H9 (cell line): ENCODE results near the gene ANO9. TPM values are rescaled to one million over a fixed set of nuclear protein-coding genes. Genes with fewer than 3 reads are reported as not detected.

Experiments
- DNase-seq: peaks from one replicate; pipeline ENCODE4 v3.0.0-alpha.2; 2017
- H2AFZ ChIP-seq: one replicate; pipeline ENCODE4 v1.6.1; 2013; ENCODE audit warnings: mild to moderate bottlenecking, low read length, control low read depth, moderate library complexity
- H2AK5ac ChIP-seq: 2 replicates; pipeline ENCODE4 v1.6.1; 2013; ENCODE audit warnings: low read length, control low read depth, mixed read lengths; ENCODE audit not compliant: insufficient read length
- H2BK120ac ChIP-seq: one replicate; pipeline ENCODE4 v1.6.1; 2013; ENCODE audit warnings: low read depth, mild to moderate bottlenecking, low read length, control low read depth, inconsistent platforms; ENCODE audit not compliant: poor library complexity, severe bottlenecking
- H2BK12ac ChIP-seq: 2 replicates; pipeline ENCODE4 v1.6.1; 2013; ENCODE audit warnings: low read length, control low read depth, mixed read lengths, low read depth; ENCODE audit not compliant: insufficient read length
- H2BK15ac ChIP-seq: 2 replicates; pipeline ENCODE4 v1.6.1; 2013; ENCODE audit warnings: low read depth, low read length, control low read depth
- H2BK20ac ChIP-seq: one replicate; pipeline ENCODE4 v1.6.1; 2013; ENCODE audit warnings: low read depth, mild to moderate bottlenecking, low read length, control low read depth, inconsistent platforms; ENCODE audit not compliant: poor library complexity, severe bottlenecking
- H2BK5ac ChIP-seq: 2 replicates; pipeline ENCODE4 v1.6.1; 2013; ENCODE audit warnings: low read length, control low read depth, mixed read lengths; ENCODE audit not compliant: insufficient read length
- H3K14ac ChIP-seq: 2 replicates; pipeline ENCODE4 v1.6.1; 2013; ENCODE audit warnings: low read length, control low read depth; ENCODE audit not compliant: insufficient read depth
- H3K18ac ChIP-seq: 2 replicates; pipeline ENCODE4 v1.6.1; 2013; ENCODE audit warnings: low read depth, mild to moderate bottlenecking, mixed read lengths, low read length, control low read depth; ENCODE audit not compliant: insufficient read length
- H3K23ac ChIP-seq: 2 replicates; pipeline ENCODE4 v1.6.1; 2013; ENCODE audit warnings: low read length, control low read depth, mixed read lengths, low read depth; ENCODE audit not compliant: insufficient read length
- H3K23me2 ChIP-seq: 2 replicates; pipeline ENCODE4 v1.6.1; 2013; ENCODE audit warnings: low read depth, mild to moderate bottlenecking, mixed read lengths, low read length, control low read depth; ENCODE audit not compliant: insufficient read length, poor library complexity, severe bottlenecking
- H3K27ac ChIP-seq: 2 replicates; pipeline ENCODE4 v1.5.1; 2013; ENCODE audit warnings: low read length, control low read depth, mixed read lengths, low read depth; ENCODE audit not compliant: insufficient read length
- H3K27me3 ChIP-seq: 2 replicates; pipeline ENCODE4 v1.6.1; 2013; ENCODE audit warnings: low read length, control low read depth, inconsistent platforms; ENCODE audit not compliant: insufficient read depth
- H3K4ac ChIP-seq: 2 replicates; pipeline ENCODE4 v1.6.1; 2013; ENCODE audit warnings: low read depth, mild to moderate bottlenecking, control low read depth, inconsistent platforms, low read length, moderate library complexity
- H3K4me1 ChIP-seq: 2 replicates; pipeline ENCODE4 v1.6.1; 2013; ENCODE audit warnings: low read length, control low read depth, inconsistent platforms; ENCODE audit not compliant: insufficient read depth
- H3K4me2 ChIP-seq: 2 replicates; pipeline ENCODE4 v1.6.1; 2013; ENCODE audit warnings: low read length, control low read depth, mixed read lengths; ENCODE audit not compliant: insufficient read length, insufficient read depth
- H3K56ac ChIP-seq: 2 replicates; pipeline ENCODE4 v1.6.1; 2013; ENCODE audit warnings: low read depth, mild to moderate bottlenecking, mixed read lengths, low read length, control low read depth; ENCODE audit not compliant: insufficient read length
- H3K79me1 ChIP-seq: 2 replicates; pipeline ENCODE4 v1.6.1; 2013; ENCODE audit warnings: low read depth, mild to moderate bottlenecking, moderate library complexity, low read length, control low read depth, inconsistent platforms; ENCODE audit not compliant: insufficient read depth, poor library complexity, severe bottlenecking
- H3K79me2 ChIP-seq: 2 replicates; pipeline ENCODE4 v1.6.1; 2013; ENCODE audit warnings: low read length, control low read depth, inconsistent platforms; ENCODE audit not compliant: insufficient read depth
- H3K9ac ChIP-seq: 2 replicates; pipeline ENCODE4 v1.6.1; 2013; ENCODE audit warnings: low read length, control low read depth, mixed read lengths; ENCODE audit not compliant: insufficient read length; ENCODE audit errors: extremely low read depth
- H3K9me3 ChIP-seq: one replicate; pipeline ENCODE4 v1.6.1; 2013; ENCODE audit warnings: low read depth, low read length, inconsistent platforms; ENCODE audit not compliant: control insufficient read depth
- H3T11ph ChIP-seq: one replicate; pipeline ENCODE4 v1.6.1; 2013; ENCODE audit warnings: mild to moderate bottlenecking, low read length, control low read depth, inconsistent platforms
- H4K20me1 ChIP-seq: one replicate; pipeline ENCODE4 v1.6.1; 2013; ENCODE audit not compliant: control insufficient read depth, insufficient read length, insufficient read depth
- H4K5ac ChIP-seq: 2 replicates; pipeline ENCODE4 v1.6.1; 2013; ENCODE audit warnings: low read depth, mild to moderate bottlenecking, mixed read lengths, low read length, control low read depth; ENCODE audit not compliant: insufficient read length
- H4K8ac ChIP-seq: replicated peaks from 2 replicates; pipeline ENCODE4 v1.6.1; 2013; ENCODE audit warnings: low read length, control low read depth, mixed read lengths, low read depth; ENCODE audit not compliant: insufficient read length
- H4K91ac ChIP-seq: 2 replicates; pipeline ENCODE4 v1.6.1; 2013; ENCODE audit warnings: low read depth, mild to moderate bottlenecking, moderate library complexity, mixed read lengths, low read length, control low read depth; ENCODE audit not compliant: insufficient read length
- H3K27ac Mint-ChIP-seq, 3 experiments: 2 replicates in 2 of 3; 3 replicates in 1 of 3; pipeline ENCODE4 v1.8.0; 2020 to 2021; ENCODE audit warnings: mixed read lengths in 3 of 3, mild to moderate bottlenecking in 1 of 3, moderate library complexity in 1 of 3
- H3K27me3 Mint-ChIP-seq: 2 replicates; pipeline ENCODE4 v1.8.0; 2021; ENCODE audit warnings: low read depth, mild to moderate bottlenecking, moderate library complexity, mixed read lengths
- H3K36me3 Mint-ChIP-seq, 3 experiments: 2 replicates in 2 of 3; 3 replicates in 1 of 3; pipeline ENCODE4 v1.8.0; 2020 to 2021; ENCODE audit warnings: low read depth in 3 of 3, mixed read lengths in 3 of 3; ENCODE audit not compliant: insufficient read depth in 1 of 3
- H3K4me1 Mint-ChIP-seq, 2 experiments: 2 replicates each; pipeline ENCODE4 v1.8.0; 2020; ENCODE audit warnings: mixed read lengths in 2 of 2
- H3K4me3 Mint-ChIP-seq, 2 experiments: 2 replicates in 1 of 2; 3 replicates in 1 of 2; pipeline ENCODE4 v1.8.0; 2020 to 2021; ENCODE audit warnings: mild to moderate bottlenecking in 2 of 2, mixed read lengths in 2 of 2, moderate library complexity in 1 of 2
- H3K9me3 Mint-ChIP-seq, 2 experiments: 2 replicates in 1 of 2; 3 replicates in 1 of 2; pipeline ENCODE4 v1.8.0; 2020; ENCODE audit warnings: mild to moderate bottlenecking in 2 of 2, mixed read lengths in 2 of 2, moderate library complexity in 1 of 2
- CTCF ChIP-seq: fragments of 200-600 bp; sonication (generic); conservative IDR thresholded peaks from 3 replicates; pipeline ENCODE4 v1.8.0; 2021; ENCODE audit warnings: antibody characterized with exemption, mild to moderate bottlenecking
- whole genome bisulfite sequencing: extraction: QIAGEN DNeasy Blood & Tissue Kit; methylation state at CpG from one replicate; pipeline ENCODE4 v1.1.7; 2013; ENCODE audit warnings: missing lambda C conversion rate, low lambda C conversion rate, mixed read lengths; ENCODE audit not compliant: insufficient read length; ENCODE audit errors: extremely low coverage; 5-methylcytosine and 5-hydroxymethylcytosine counted together
- total RNA-seq: library from RNA; stranded (reverse); gene quantifications from 2 replicates; pipeline ENCODE4 v1.2.1, GENCODE V29; 2021

The ANO9 gene
- total RNA-seq, 1 experiment from 2014 or later: 13.1 TPM

GRCh38 chr11:487571-488021, 45.8 kb upstream of the ANO9 start:
- Histone ChIP-seq H3K27ac (no peak overlapping the region), H3K27me3 (no peaks in the 10 kb centered on the region), H4K8ac (no peak overlapping the region), H3K14ac (no peak overlapping the region), H3K18ac (no peak overlapping the region), H2AFZ (no peak overlapping the region), H3K56ac (no peak overlapping the region), H2AK5ac (no peak overlapping the region), H3K23ac (no peak overlapping the region), H3K4ac (no peak overlapping the region), H2BK15ac (no peak overlapping the region), H2BK12ac (no peak overlapping the region), H2BK5ac (no peak overlapping the region), H3K79me1 (peaks cover 2% of the 10 kb centered on the region), H3K4me1 (no peaks in the 10 kb centered on the region), H4K5ac (no peak overlapping the region), H3K9ac (no peak overlapping the region), H3K4me2 (no peak overlapping the region), H3K23me2 (peaks cover 3% of the 10 kb centered on the region), H2BK20ac (no peak overlapping the region), H4K20me1 (no peaks in the 10 kb centered on the region), H3T11ph (no peak overlapping the region), H3K79me2 (no peaks in the 10 kb centered on the region; the same call in 1 of the 2 replicates), H3K9me3 (no peaks in the 10 kb centered on the region), H2BK120ac (no peak overlapping the region), H4K91ac (no peak overlapping the region)
- no peak for TF ChIP-seq CTCF
- no CpG with 5 or more reads among the region's 22 CpGs for WGBS
- Mint-ChIP-seq H3K9me3 (no peaks in the 10 kb centered on the region), H3K4me3 (no peak overlapping the region), H3K36me3 (peaks cover 9 to 17% (median 15%) of the 10 kb centered on the region in 3 experiments), H3K4me1 (no peaks in the 10 kb centered on the region), H3K27ac (no peak overlapping the region), H3K27me3 (no peaks in the 10 kb centered on the region)
- DNase-seq: no peak
